ENCODE results near the gene TEX22.
"Not testable (repeated sequence)": the region's sequence is repeated elsewhere in the genome, so short reads cannot be mapped to it uniquely, and the experiment has no call there.

The TEX22 gene

GRCh38 chr14:105358140-105358846 is 40.0 kb upstream of the TEX22 start:
- TF ChIP-seq, protein P1, sequence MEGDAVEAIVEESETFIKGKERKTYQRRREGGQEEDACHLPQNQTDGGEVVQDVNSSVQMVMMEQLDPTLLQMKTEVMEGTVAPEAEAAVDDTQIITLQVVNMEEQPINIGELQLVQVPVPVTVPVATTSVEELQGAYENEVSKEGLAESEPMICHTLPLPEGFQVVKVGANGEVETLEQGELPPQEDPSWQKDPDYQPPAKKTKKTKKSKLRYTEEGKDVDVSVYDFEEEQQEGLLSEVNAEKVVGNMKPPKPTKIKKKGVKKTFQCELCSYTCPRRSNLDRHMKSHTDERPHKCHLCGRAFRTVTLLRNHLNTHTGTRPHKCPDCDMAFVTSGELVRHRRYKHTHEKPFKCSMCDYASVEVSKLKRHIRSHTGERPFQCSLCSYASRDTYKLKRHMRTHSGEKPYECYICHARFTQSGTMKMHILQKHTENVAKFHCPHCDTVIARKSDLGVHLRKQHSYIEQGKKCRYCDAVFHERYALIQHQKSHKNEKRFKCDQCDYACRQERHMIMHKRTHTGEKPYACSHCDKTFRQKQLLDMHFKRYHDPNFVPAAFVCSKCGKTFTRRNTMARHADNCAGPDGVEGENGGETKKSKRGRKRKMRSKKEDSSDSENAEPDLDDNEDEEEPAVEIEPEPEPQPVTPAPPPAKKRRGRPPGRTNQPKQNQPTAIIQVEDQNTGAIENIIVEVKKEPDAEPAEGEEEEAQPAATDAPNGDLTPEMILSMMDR (IDR thresholded peaks at IDR 0.05) = no peak
- Histone ChIP-seq H3K27ac (no peak overlapping the region), H3K4me3 (no peak overlapping the region)
- DNase-seq (ENCODE audit: low spot score) = no peak

DNA sequence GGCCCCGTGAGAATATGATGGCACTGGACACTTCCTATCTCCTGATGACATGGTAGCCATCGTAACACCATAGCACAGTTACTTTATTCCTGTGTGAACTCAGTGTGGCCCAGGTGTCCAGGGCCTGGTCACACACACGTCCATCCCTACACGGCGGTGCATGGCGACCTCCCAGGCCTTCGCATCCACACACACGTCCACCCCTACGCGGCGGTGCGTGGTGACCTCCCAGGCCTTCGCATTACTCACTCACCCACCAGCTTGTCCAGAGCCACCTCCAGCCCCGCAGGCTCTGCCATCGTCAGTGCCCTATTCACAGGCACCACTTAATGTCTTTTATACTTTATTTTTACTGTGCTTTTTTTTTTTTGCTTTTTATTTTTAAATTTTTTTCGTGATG is 39.4 kb upstream of the TEX22 start:
- Histone ChIP-seq H3K4me3 (no peak overlapping the region), H3K27ac (no peak overlapping the region)
- no peak for DNase-seq (ENCODE audit: low spot score)
- TF ChIP-seq, protein P1 (IDR thresholded peaks at IDR 0.05) = no peak

GRCh38 chr14:105361412-105361811 is 36.9 kb upstream of the TEX22 start:
- not testable (repeated sequence) for H3K27ac ChIP-seq; H3K4me3 ChIP-seq; DNase-seq (ENCODE audit: low spot score)

GRCh38 chr14:105363847-105364708 is 34.3 kb upstream of the TEX22 start:
- Histone ChIP-seq H3K27ac (no peak overlapping the region), H3K4me3 (peak overlapping the region; percentile 65)
- no peak for DNase-seq (ENCODE audit: low spot score)
- TF ChIP-seq, protein P1 (IDR thresholded peaks at IDR 0.05) = no peak

- Histone ChIP-seq H3K27ac (no peak overlapping the region), H3K4me3 (no peak overlapping the region)
- DNase-seq (ENCODE audit: low spot score) = no peak
- TF ChIP-seq, protein P1 (IDR thresholded peaks at IDR 0.05) = no peak
Measured at GRCh38 chr14:105365101-105365500, 33.2 kb upstream of the TEX22 start.

DNA sequence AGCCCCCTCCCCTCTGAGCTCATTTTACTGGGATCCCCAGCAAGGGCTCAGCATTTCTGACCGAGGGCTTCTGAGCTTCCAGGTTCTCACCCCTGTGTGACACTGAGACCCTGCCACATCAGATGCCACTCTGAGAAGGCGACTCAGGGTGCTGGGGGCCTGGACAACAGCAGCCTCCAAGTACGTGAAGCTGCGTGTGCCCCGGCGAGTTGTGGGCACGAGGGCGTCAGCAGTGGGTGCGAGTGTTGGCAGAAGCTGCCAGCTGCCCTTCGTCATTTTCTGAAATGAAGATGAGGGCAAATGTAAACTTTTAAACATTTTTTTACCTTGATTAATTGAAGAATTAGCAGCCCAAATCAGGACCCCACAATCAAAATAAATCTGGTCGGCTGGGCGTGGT is 32.7 kb upstream of the TEX22 start:
- DNase-seq (ENCODE audit: low spot score) = no peak
- H3K4me3 ChIP-seq = no peak overlapping the region
- no peak overlapping the region for H3K27ac ChIP-seq
- TF ChIP-seq, protein P1 (IDR thresholded peaks at IDR 0.05) = no peak

GRCh38 chr14:105366386-105367074 is 31.8 kb upstream of the TEX22 start:
- TF ChIP-seq, protein P1 (IDR thresholded peaks at IDR 0.05) = no peak
- H3K27ac ChIP-seq = no peak overlapping the region
- no peak for DNase-seq (ENCODE audit: low spot score)
- H3K4me3 ChIP-seq = no peak overlapping the region

Data from coronary artery (tissue), 2 donors.